Neural progenitor cell (in vitro differentiated cells): ENCODE results near the gene PAX9.

ENCODE experiments used
- EZH2 ChIP-seq: fragments of 200-600 bp; sonication (generic); IDR thresholded peaks from 2 replicates; pipeline ENCODE4 v1.6.1; 2017; ENCODE audit warnings: antibody characterized with exemption, mild to moderate bottlenecking, moderate library complexity
- EZH2phosphoT487 ChIP-seq: fragments of 200-600 bp; sonication (generic); IDR thresholded peaks from 2 replicates; pipeline ENCODE4 v1.6.1; 2017; ENCODE audit warnings: antibody characterized with exemption
- TF ChIP-seq, protein P1 (sequence below): fragments of 200-600 bp; sonication (generic); IDR thresholded peaks from 2 replicates; pipeline ENCODE4 v1.5.1; 2017; ENCODE audit warnings: antibody characterized with exemption, mild to moderate bottlenecking

GRCh38 chr14:36667679-36668078 lies 6.0 kb downstream of the PAX9 start:
- TF ChIP-seq, protein P1, sequence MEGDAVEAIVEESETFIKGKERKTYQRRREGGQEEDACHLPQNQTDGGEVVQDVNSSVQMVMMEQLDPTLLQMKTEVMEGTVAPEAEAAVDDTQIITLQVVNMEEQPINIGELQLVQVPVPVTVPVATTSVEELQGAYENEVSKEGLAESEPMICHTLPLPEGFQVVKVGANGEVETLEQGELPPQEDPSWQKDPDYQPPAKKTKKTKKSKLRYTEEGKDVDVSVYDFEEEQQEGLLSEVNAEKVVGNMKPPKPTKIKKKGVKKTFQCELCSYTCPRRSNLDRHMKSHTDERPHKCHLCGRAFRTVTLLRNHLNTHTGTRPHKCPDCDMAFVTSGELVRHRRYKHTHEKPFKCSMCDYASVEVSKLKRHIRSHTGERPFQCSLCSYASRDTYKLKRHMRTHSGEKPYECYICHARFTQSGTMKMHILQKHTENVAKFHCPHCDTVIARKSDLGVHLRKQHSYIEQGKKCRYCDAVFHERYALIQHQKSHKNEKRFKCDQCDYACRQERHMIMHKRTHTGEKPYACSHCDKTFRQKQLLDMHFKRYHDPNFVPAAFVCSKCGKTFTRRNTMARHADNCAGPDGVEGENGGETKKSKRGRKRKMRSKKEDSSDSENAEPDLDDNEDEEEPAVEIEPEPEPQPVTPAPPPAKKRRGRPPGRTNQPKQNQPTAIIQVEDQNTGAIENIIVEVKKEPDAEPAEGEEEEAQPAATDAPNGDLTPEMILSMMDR: no peak
- TF ChIP-seq EZH2phosphoT487 (no peak), EZH2 (no peak)
